Fibroblast of lung (primary cell): ENCODE results near the gene STIM1. TPM values are rescaled to one million over a fixed set of nuclear protein-coding genes. Genes with fewer than 3 reads are reported as not detected.
A peak's percentile ranks its signal among the peaks of the same experiment; 100 is the strongest.

Experiments
- DNase-seq, 2 donors: peaks; one replicate each; pipeline versions ENCODE4 v3.0.0 to v3.0.0-alpha.2; 2010; ENCODE audit warnings: low read depth in 2 of 2
- H2AFZ ChIP-seq: 2 replicates; pipeline ENCODE4 v1.5.1; 2012; ENCODE audit warnings: low read length, control low read depth, inconsistent platforms
- H3K27ac ChIP-seq: 2 replicates; pipeline ENCODE4 v1.5.1; 2011; ENCODE audit warnings: low read length, control low read depth; ENCODE audit not compliant: insufficient read depth
- H3K27me3 ChIP-seq: 2 replicates; pipeline ENCODE4 v1.5.1; 2011; ENCODE audit warnings: mild to moderate bottlenecking, low read length; ENCODE audit not compliant: control insufficient read depth, insufficient read depth
- H3K36me3 ChIP-seq: 2 replicates; pipeline ENCODE4 v1.5.1; 2011; ENCODE audit warnings: low read length; ENCODE audit not compliant: control insufficient read depth, insufficient read depth
- H3K4me1 ChIP-seq: 2 replicates; pipeline ENCODE4 v1.5.1; 2011; ENCODE audit warnings: low read length; ENCODE audit not compliant: control insufficient read depth, insufficient read depth; ENCODE audit errors: extremely low read depth
- H3K4me2 ChIP-seq: 2 replicates; pipeline ENCODE4 v1.5.1; 2011; ENCODE audit warnings: low read length, control low read depth; ENCODE audit not compliant: insufficient read depth; ENCODE audit errors: extremely low read depth
- H3K4me3 ChIP-seq, 4 experiments: fragments of 200-600 bp in 1 of 4; sonication (generic) in 1 of 4; replicated peaks in 1 of 4; 2 replicates each; pipeline ENCODE4 v1.5.1; 2011 to 2016; ENCODE audit warnings: low read length in 4 of 4, low read depth in 3 of 4, mild to moderate bottlenecking in 3 of 4, control low read depth in 2 of 4, inconsistent platforms in 1 of 4, mixed read lengths in 1 of 4; ENCODE audit not compliant: insufficient read depth in 1 of 4; ENCODE audit errors: control extremely low read depth in 1 of 4
- H3K79me2 ChIP-seq: 2 replicates; pipeline ENCODE4 v1.5.1; 2012; ENCODE audit warnings: mild to moderate bottlenecking, low read length, inconsistent platforms; ENCODE audit not compliant: control insufficient read depth, insufficient read depth
- H3K9ac ChIP-seq: 2 replicates; pipeline ENCODE4 v1.5.1; 2011; ENCODE audit warnings: mild to moderate bottlenecking, low read length, control low read depth; ENCODE audit not compliant: insufficient read depth
- H3K9me3 ChIP-seq: 2 replicates; pipeline ENCODE4 v1.5.1; 2012; ENCODE audit warnings: low read depth, low read length; ENCODE audit not compliant: control insufficient read depth, insufficient read depth
- H4K20me1 ChIP-seq: 2 replicates; pipeline ENCODE4 v1.5.1; 2011; ENCODE audit warnings: low read length; ENCODE audit not compliant: control insufficient read depth, insufficient read depth; ENCODE audit errors: extremely low read depth
- CTCF ChIP-seq, 2 donors: IDR thresholded peaks in 1 of 2; conservative IDR thresholded peaks in 1 of 2; 1 replicate in 1 of 2; 2 replicates in 1 of 2; pipeline ENCODE4 v1.5.1; 2011 to 2012; ENCODE audit warnings: low read length in 2 of 2, control low read depth in 1 of 2, inconsistent platforms in 1 of 2, low read depth in 1 of 2, mild to moderate bottlenecking in 1 of 2
- EZH2 ChIP-seq: IDR thresholded peaks from 2 replicates; pipeline ENCODE4 v1.5.1; 2012; ENCODE audit warnings: low read length, control low read depth, mild to moderate bottlenecking; ENCODE audit errors: missing control alignments
- polyA plus RNA-seq, 2 donors: library from polyadenylated mRNA; depleted of rRNA in 1 of 2; stranded (reverse) in 1 of 2; unstranded in 1 of 2; fragments of >200 nt; gene quantifications; 2 replicates each; pipeline ENCODE4 v1.2.1, GENCODE V29; 2011 to 2012; ENCODE audit warnings: missing spikeins in 1 of 2
- total RNA-seq: library from RNA; depleted of rRNA; stranded (reverse); fragments of >200 nt; gene quantifications from 2 replicates; pipeline ENCODE4 v1.2.1, GENCODE V29; 2014

Gene STIM1
- total and polyA plus RNA-seq, 2 donors (not counting 1 experiment from before 2014, with no cell fraction given): 38.1 to 44.6 TPM

DNA sequence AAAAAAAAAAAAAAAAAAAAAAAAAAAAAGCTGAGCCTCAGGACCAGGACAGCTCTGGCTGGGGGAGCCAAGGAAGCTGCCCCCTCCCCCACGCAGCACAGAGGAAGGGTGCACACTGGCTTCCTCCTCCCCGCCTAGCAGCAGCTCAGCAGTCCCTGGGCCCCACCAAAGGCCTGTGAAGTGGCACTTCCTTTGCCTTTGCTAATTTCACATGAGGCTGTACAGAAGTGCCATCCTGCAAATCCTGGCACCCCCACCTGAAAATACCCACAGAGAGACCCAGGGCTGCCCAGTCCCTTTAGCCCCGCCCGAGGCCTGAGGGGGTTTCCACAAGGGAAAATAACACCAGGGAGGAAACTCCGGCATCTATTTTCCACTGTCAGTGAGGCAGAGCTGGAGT, 18.6 kb upstream of the STIM1 start:
- no peaks in the 10 kb centered on the region for H4K20me1 ChIP-seq
- no peak overlapping the region for H3K9ac ChIP-seq
- H3K4me1 ChIP-seq: peaks cover 14% of the 10 kb centered on the region

GRCh38 chr11:3837793-3838192, 17.7 kb upstream of the STIM1 start:
- Histone ChIP-seq H3K4me1 (peaks cover 17% of the 10 kb centered on the region), H3K36me3 (peaks cover 3% of the 10 kb centered on the region), H4K20me1 (no peaks in the 10 kb centered on the region), H3K9me3 (no peaks in the 10 kb centered on the region), H3K27me3 (no peaks in the 10 kb centered on the region), H3K4me3 (no peak overlapping the region), H2AFZ (no peak overlapping the region), H3K27ac (no peak overlapping the region), H3K4me2 (no peak overlapping the region), H3K79me2 (peaks cover 67% of the 10 kb centered on the region), H3K9ac (no peak overlapping the region)
- DNase-seq: no peak
- no peak for TF ChIP-seq EZH2
- no peak for TF ChIP-seq CTCF (conservative IDR thresholded peaks at IDR 0.05 in 1 of 2, IDR thresholded peaks at IDR 0.05 in 1 of 2; ENCODE audit: low read depth in 1 of 2, low read length in 2 of 2)

More for the DNA sequence above, 18.6 kb upstream of the STIM1 start:
- H2AFZ ChIP-seq: no peak overlapping the region
- peaks cover 3% of the 10 kb centered on the region for H3K36me3 ChIP-seq
- H3K4me3 ChIP-seq: no peak overlapping the region
- H3K27me3 ChIP-seq: no peaks in the 10 kb centered on the region
- H3K4me2 ChIP-seq: no peak overlapping the region
- peaks cover 76% of the 10 kb centered on the region for H3K79me2 ChIP-seq
- DNase-seq: no peak
- H3K9me3 ChIP-seq: no peaks in the 10 kb centered on the region
- TF ChIP-seq EZH2: no peak
- no peak for TF ChIP-seq CTCF (conservative IDR thresholded peaks at IDR 0.05 in 1 of 2, IDR thresholded peaks at IDR 0.05 in 1 of 2; ENCODE audit: low read depth in 1 of 2, low read length in 2 of 2)
- H3K27ac ChIP-seq: no peak overlapping the region

DNA sequence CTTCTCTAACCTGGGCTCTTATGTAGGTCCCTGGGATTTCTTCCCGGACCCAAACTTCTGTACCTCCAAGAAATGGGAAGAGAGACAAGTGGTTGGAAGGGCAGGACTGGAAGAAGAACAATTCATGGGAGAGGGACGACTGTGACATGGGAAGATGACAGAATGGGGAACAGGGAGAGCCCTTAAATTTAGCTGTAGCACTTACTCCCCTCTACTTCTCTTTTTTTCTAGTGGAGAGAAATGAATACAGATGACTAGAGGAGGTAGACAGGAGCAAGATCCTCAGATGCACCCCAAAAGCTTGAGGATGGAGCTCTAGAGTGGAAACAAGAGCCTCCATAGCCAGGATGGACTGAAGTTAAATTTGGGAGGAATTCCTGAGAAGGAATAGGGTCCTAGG, 17.0 kb upstream of the STIM1 start:
- no peaks in the 10 kb centered on the region for H4K20me1 ChIP-seq

More for the DNA sequence above, 17.0 kb upstream of the STIM1 start:
- H3K27me3 ChIP-seq: no peaks in the 10 kb centered on the region
- peak overlapping the region in 1 of 4 experiments; percentile 7 for H3K4me3 ChIP-seq
- no peak overlapping the region for H3K27ac ChIP-seq
- no peak for DNase-seq
- H3K9me3 ChIP-seq: no peaks in the 10 kb centered on the region
- peaks cover 3% of the 10 kb centered on the region for H3K36me3 ChIP-seq
- no peak overlapping the region for H3K9ac ChIP-seq
- TF ChIP-seq CTCF (conservative IDR thresholded peaks at IDR 0.05 in 1 of 2, IDR thresholded peaks at IDR 0.05 in 1 of 2; ENCODE audit: low read depth in 1 of 2, low read length in 2 of 2): no peak
- no peak for TF ChIP-seq EZH2
- peaks cover 17% of the 10 kb centered on the region for H3K4me1 ChIP-seq
- H2AFZ ChIP-seq: no peak overlapping the region
- H3K4me2 ChIP-seq: no peak overlapping the region
- peaks cover 60% of the 10 kb centered on the region for H3K79me2 ChIP-seq
